HG03175 (cell line): ENCODE data around the gene CECR2.

Experiments
- ATAC-seq: cut with Tn5 transposase; IDR thresholded peaks from one replicate; pipeline ENCODE4 v1.9.1; 2021; ENCODE audit warnings: mild to moderate bottlenecking, moderate library complexity; ENCODE audit not compliant: unreplicated experiment

Gene CECR2

DNA sequence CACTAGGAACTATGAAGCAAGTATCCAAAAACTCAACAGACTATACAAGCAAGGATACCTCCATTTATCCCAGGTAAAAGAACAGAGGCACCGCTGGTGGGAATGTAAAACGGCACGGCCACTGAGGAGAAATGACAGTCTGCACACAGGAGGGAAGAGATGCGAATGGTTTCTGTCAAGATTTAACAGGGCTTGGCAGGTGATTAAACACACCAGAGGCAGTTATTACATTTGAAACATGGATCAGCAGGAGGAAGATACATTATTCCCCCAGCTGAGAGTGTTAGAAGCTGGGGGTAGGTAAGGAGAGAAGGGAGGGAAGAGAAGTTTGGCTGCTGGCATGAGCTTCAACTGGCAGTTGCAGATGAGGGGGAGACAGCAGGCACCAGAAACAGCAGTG, 229.1 kb downstream of the CECR2 start:
- ATAC-seq, result no peak

DNA sequence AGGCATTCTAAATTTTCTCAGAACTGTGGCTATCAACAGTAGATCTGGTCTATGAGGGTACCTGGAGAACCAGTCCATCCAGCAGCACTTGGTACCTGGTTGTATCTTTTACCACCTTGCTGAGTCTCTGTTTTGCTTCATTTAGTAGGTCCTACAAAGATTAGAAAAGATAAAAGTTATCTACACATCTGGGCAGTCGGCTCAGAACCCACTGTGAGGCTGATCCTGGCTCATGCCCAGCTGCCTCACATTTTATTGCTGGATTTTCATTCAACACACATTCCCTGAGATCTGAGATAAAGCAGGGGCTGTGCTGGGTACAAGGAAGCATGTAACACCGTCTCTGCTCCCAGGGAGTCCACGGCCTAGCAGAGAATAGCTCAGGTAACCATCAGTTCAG, 231.8 kb downstream of the CECR2 start:
- ATAC-seq, result no peak

DNA sequence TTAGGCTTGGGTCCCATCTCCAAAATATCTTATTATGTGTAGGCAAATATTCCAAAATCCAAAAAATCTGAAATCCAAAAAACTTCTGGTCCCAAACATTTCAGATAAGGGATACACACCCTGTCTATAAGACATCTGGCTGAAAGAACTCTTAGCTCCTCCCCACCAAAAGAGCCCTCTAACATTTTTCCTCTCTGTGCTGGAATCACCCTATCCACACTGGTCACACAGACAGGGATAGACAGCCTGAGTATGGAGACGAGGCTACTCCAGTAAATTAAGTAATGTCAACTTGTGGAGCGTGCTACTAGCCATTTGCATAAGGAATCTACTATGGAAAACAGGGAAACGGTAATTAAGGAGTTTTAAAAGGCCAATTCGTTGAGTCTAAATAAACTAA, 234.4 kb downstream of the CECR2 start:
- ATAC-seq, result no peak

DNA sequence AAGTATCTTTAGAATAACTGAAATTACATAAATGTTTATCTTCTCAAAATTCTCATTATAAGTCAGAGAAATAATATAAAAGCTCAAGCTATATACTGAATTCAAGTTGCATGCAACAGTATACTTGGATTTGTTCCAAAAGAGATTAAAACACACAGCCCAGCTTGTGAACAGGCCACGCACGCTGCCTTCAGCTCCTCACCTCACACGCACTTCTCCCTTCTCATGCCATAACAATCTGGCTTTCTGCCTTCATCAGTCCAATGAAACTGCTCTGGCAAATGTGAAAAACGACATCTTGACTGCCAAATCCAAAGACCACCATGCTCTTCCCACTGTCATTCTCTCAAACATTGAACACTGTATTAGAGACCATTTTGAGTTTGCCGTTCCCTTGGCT, 237.2 kb downstream of the CECR2 start:
- ATAC-seq, result no peak
